Choroid plexus epithelial cell (primary cell): ENCODE data around the gene C9orf57.
"Not testable (repeated sequence)": the region's sequence is repeated elsewhere in the genome, so short reads cannot be mapped to it uniquely, and the experiment has no call there.

Experiments
- DNase-seq: peaks from one replicate; pipeline ENCODE4 v3.0.0-alpha.2; 2010; ENCODE audit warnings: low read depth
- H3K4me3 ChIP-seq: 2 replicates; pipeline ENCODE4 v1.5.1; 2011; ENCODE audit warnings: low read depth, mild to moderate bottlenecking, control low read depth, low read length, moderate library complexity
- TF ChIP-seq, protein P1 (sequence below): conservative IDR thresholded peaks from 2 replicates; pipeline ENCODE4 v1.5.1; 2011; ENCODE audit warnings: low read depth, mild to moderate bottlenecking, control low read depth, inconsistent platforms, low read length, moderate library complexity

C9orf57 gene

DNA sequence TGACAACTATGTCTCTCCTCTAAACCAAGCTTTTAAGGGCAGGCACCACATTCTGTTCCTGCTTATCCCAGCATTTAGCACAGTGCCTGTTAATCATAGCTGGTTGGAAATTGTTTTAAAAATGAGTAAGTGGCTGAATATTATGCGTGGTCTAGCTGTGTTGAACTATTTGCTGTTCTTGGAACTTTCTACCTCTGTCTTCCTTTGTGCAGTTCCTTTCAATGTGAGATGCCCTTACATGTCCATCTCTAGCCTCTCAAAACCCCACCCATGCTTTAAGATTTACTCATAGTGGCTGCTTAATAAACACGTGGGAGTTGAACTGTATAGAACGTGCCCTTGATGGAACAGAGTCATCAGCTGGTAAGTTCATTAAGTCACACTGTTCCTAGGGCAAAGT lies 34.5 kb downstream of the C9orf57 start:
- DNase-seq: no peak
- TF ChIP-seq, protein P1, sequence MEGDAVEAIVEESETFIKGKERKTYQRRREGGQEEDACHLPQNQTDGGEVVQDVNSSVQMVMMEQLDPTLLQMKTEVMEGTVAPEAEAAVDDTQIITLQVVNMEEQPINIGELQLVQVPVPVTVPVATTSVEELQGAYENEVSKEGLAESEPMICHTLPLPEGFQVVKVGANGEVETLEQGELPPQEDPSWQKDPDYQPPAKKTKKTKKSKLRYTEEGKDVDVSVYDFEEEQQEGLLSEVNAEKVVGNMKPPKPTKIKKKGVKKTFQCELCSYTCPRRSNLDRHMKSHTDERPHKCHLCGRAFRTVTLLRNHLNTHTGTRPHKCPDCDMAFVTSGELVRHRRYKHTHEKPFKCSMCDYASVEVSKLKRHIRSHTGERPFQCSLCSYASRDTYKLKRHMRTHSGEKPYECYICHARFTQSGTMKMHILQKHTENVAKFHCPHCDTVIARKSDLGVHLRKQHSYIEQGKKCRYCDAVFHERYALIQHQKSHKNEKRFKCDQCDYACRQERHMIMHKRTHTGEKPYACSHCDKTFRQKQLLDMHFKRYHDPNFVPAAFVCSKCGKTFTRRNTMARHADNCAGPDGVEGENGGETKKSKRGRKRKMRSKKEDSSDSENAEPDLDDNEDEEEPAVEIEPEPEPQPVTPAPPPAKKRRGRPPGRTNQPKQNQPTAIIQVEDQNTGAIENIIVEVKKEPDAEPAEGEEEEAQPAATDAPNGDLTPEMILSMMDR: no peak
- H3K4me3 ChIP-seq: no peak overlapping the region

DNA sequence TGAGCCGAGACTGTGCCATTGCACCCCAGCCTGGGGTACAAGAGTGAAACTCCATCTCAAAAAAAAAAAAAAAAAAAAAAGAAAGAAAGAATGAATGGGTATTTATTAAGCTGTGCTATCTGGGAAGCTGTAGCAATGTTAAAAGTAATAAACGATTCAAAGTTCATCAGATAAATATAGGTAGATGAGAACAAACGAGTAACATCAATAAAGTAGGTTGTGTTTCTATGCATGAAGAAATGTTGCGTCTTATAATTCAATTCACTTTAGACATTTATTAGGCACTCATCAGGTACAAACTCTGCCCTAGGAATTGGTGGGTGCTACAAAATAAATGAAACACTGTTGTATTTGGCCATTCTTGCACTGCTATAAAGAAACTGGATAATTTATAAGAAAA lies 36.8 kb downstream of the C9orf57 start:
- no peak overlapping the region for H3K4me3 ChIP-seq
- TF ChIP-seq, protein P1: no peak
- no peak for DNase-seq

DNA sequence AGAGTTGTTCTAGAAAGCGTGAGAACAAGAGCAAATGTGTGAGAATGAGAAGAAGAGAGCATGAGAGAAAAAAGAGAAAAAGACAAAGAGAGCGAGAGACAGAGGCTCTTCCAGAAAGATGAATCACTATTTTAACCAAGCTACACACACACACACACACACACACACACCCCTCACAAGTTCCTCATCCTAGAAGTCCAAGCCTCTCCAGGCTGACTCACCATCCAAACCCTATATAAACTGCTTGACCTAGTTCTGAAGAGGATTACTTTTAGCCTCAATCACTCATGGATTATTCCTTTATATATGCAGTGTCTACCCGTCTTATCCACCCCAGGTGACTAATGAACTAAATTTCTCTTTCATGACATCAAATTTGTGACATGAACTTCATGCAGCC lies 37.6 kb downstream of the C9orf57 start:
- TF ChIP-seq, protein P1: no peak
- H3K4me3 ChIP-seq: no peak overlapping the region
- DNase-seq: peak; percentile 83

DNA sequence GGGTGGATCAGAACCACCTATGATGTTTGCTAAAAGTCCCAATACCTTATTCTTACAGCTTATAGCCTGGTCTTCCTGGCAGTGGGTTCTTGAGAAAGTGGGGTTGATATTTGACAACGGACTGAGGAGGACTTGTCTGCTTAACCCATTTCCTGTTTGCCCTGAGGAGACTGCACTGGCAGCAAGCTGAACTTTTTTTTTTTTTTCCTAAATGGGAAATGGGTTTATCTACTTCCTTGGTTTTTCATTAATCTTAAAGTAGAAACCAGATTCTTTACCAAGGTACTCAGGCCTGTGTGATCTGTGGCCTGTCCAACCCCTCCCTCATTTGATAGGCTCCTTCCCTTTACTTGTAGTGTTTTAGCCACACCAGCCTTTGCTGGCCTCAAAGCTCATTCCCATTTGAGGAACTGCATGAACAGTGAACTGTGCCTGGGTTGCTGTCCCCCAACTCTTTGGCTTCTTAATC lies 47.1 kb downstream of the C9orf57 start:
- no peak for DNase-seq
- no peak overlapping the region for H3K4me3 ChIP-seq
- TF ChIP-seq, protein P1: no peak

DNA sequence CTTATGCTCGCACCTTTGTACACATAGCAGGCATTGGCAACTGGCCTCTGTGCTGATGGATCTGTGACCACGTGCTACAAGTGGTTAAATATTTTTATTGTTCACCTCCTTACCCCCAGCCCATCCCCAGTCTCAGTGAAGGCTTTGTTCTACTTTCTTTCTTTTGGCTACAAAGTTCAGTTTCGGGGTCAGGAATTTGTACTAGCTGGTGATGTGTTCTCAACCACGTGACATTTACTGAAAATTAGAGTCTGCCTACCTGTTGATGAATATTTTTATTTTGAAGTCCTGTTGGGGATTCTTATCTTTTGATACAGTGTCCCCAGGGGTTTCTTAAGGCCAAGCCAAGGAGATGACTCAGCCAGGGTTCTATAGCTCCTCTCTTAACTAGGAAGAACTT lies 47.8 kb downstream of the C9orf57 start:
- TF ChIP-seq, protein P1: no peak
- no peak for DNase-seq
- H3K4me3 ChIP-seq: no peak overlapping the region

DNA sequence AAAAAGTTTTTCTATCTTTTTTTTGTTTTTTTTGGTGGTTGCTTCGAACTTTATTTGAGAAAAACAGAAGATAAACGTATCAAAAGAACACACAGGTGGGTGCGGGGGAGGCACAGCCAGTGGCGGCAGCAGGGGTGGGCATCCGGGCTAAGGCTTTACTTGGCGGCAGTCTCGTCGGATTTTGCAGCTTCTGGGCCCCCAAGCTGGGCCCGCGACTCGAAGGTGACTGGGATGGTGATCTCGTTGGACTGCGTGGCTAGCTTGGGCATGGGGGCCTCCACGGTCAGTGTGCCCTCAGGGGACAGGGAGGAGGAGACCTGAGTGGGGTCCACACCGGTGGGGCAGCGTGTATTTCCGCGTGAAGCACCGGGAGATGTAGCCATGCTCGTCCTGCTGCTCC lies 52.7 kb downstream of the C9orf57 start:
- not testable (repeated sequence) for H3K4me3 ChIP-seq

DNA sequence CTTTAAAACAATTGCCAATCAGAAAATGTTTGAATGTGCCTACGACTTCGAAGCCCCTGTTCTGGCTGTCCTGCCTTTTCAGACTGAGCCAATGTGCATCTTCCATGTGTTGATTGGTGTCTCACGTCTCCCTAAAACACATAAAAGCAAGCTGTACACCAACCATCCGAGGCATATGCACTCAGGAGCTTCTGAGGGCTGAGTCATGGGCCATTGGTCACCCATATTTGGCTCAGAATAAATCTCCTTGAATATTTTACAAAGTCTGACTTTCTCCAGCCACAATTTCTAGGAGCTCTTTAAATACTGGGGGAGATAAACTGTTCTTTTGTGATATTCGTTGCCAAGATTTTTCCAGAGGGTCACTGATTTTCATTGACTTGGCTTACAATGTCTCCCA lies 53.9 kb downstream of the C9orf57 start:
- DNase-seq: peak; percentile 18
- TF ChIP-seq, protein P1: no peak
- H3K4me3 ChIP-seq: no peak overlapping the region

More for the DNA sequence above, 52.7 kb downstream of the C9orf57 start:
- DNase-seq: not testable (repeated sequence)

DNA sequence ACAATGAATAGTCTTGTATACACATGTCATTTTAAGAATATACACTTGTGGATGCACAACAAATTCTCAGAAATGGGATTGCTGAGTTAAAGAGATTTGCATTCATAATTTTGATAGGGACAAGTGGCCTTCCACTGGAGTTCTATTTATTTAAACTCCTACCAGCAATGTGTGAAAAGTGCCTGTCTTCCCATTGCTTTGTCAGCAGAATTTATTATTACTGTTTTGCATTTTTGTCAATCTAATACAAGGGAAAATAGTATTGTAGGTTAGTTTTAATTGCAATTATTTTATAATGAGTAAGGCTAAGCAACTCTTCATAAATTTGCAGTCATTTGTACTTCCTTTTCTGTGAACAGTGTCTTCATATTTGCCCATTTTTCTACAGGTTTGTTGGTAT lies 55.0 kb downstream of the C9orf57 start:
- TF ChIP-seq, protein P1: no peak
- DNase-seq: no peak
- H3K4me3 ChIP-seq: no peak overlapping the region
